ENCODE results near the gene ZNF565.

ZNF565 gene

DNA sequence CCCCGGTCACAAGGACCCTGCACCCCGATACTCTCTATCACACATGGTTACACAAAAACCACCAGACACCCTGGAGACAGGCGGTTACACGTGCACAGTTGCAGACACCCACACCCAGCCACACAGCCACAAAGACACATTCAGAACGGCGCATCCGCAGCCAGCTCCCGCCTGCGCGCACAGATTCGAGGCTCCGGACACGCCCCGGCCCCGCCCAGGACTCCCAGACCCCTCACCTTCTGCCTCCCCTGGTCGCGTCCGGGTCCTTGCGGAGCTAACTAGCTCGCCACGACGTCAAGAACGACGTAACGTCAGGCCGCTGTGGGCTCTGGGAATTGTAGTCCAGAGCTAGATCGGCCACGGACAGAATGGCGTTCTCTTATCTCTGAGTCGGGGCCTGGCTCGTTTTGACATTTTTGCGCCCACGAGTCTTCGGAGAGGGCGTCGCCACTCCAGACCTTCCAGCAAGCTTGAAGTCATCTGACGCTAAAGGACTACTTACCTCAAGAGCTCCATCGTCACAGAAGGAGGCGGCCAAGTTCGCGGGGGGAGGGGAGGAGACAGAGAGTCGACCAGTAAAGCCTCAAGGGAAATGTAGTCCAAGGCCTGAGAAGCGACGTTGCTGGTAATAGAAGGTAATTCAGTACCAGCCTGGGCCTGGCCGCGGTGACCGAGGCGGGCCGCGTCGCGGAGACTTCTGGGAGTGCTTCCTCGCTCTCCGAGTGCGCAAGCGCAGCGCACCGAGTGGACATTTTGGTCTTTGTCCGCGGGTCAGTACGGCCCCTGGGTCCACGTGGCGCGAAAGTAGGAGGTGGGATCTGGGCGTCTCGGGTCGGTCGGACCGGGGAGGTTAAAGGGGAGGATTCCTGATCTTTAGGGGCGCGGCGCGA is at the start of gene ZNF565, which contains the start of gene ZNF146:
TSS of gene ZNF565 (minus strand) at position 280 of the 890 bp plus-strand sequence. CDS start 12,680 bp downstream, outside the sequence.
TSS of gene ZNF146 (plus strand) at position 721 of the 890 bp plus-strand sequence. CDS start 21,335 bp downstream, outside the sequence.
- Histone ChIP-seq H3K4me1 (ENCODE audit: control insufficient read depth, insufficient read depth, low read length) (no peaks in the 10 kb centered on the region), H3K4me3 (ENCODE audit: low read depth, low read length) (peak within 1 kb of the TSS; percentile 72), H3K27me3 (ENCODE audit: control insufficient read depth, insufficient read depth, low read length) (no peaks in the 10 kb centered on the region), H3K36me3 (ENCODE audit: control insufficient read depth, insufficient read depth, low read length) (peaks cover 9% of the 10 kb centered on the region), H3K9ac (ENCODE audit: low read depth, low read length) (peak within 1 kb of the TSS; percentile 97), H3K9me3 (ENCODE audit: control insufficient read depth, insufficient read depth, low read length) (no peaks in the 10 kb centered on the region)

DNA sequence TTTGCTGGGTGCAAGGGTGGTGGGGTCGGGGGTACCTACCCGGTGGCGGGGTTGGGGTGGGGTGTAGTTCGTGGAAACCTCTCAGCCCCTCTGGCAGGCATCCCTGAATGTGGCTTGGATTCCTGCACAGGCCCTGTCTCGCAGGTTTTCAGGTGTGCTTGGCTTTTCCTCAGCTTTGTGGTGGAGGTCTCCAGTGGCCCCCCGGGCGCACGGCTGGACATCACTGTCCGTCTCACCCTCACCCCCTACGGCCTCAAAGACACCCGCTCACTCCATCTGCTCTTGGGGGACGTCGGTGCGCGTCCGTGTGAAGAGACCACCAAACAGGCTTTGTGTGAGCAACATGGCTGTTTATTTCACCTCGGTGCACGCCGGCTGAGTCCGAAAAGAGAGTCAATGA is 44.7 kb upstream of the ZNF565 start:
- Histone ChIP-seq H3K27me3 (ENCODE audit: control insufficient read depth, insufficient read depth, low read length) (no peaks in the 10 kb centered on the region), H3K9ac (ENCODE audit: low read depth, low read length) (no peak overlapping the region), H3K4me1 (ENCODE audit: control insufficient read depth, insufficient read depth, low read length) (no peaks in the 10 kb centered on the region), H3K4me3 (ENCODE audit: low read depth, low read length) (no peak overlapping the region), H3K36me3 (ENCODE audit: control insufficient read depth, insufficient read depth, low read length) (no peaks in the 10 kb centered on the region), H3K9me3 (ENCODE audit: control insufficient read depth, insufficient read depth, low read length) (no peaks in the 10 kb centered on the region)

DNA sequence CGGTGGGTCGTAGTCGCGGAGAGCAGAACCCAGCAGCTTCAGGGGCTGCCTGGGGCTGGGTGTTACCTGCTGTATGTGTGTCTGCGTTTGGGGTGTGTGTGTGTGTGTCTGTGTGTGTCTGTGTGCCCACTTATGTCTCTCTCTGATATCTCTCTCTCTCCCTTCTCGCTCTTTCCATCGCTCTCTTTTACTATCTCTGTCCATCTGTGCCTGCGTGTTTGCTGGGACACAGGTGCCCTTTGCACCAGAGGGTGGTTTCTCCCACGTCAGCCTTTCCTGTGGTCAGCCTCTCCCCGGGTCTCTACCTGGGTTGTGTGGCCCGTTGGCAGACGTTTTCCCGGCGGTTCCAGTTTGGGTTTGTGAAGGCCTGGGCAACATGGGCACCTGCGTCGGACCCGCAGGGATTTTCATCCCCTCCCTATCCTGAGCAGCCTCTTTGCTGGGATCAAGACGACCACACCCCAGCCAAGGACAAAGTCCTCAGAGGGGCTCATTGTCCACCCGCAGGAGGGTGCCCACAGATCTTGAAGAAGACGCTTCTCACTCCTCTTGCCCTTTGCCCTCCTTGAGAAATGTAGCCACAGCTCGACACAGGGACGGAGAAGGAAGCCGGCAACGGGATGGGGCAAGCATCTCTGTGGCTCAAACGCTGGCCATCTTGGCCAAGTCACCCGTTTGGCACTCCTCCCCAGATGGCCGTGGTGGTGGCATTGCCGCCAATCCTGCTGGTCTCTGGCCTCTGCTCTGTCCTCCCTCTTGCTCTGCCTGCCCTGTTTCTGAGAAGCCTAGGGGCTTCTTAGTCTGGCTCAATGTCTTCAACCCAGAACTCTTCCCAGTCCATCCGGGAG is 43.8 kb upstream of the ZNF565 start:
- Histone ChIP-seq H3K36me3 (ENCODE audit: control insufficient read depth, insufficient read depth, low read length) (no peaks in the 10 kb centered on the region), H3K9me3 (ENCODE audit: control insufficient read depth, insufficient read depth, low read length) (no peaks in the 10 kb centered on the region), H3K4me1 (ENCODE audit: control insufficient read depth, insufficient read depth, low read length) (no peaks in the 10 kb centered on the region), H3K27me3 (ENCODE audit: control insufficient read depth, insufficient read depth, low read length) (no peaks in the 10 kb centered on the region), H3K9ac (ENCODE audit: low read depth, low read length) (no peak overlapping the region), H3K4me3 (ENCODE audit: low read depth, low read length) (no peak overlapping the region)

DNA sequence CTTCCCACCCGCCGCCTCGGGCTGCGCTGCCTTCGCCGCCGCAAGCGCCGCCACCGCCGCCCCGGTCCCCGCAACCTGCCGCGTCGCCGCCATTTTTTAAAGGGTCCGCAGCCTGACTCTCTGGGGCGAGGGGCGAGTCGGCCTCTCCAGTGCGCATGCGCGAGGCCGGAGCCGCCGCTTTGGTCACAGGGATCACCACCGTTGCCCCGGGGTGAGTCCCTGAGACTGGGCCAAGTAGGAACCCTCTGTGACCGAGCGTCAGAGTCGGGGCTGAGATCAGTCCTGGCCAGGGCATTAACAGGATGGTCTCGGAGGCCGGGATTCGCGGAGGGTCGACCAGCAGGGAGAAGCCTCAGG is 43.0 kb upstream of the ZNF565 start:
- Histone ChIP-seq H3K9ac (ENCODE audit: low read depth, low read length) (no peak overlapping the region), H3K4me3 (ENCODE audit: low read depth, low read length) (no peak overlapping the region), H3K27me3 (ENCODE audit: control insufficient read depth, insufficient read depth, low read length) (no peaks in the 10 kb centered on the region), H3K36me3 (ENCODE audit: control insufficient read depth, insufficient read depth, low read length) (no peaks in the 10 kb centered on the region), H3K9me3 (ENCODE audit: control insufficient read depth, insufficient read depth, low read length) (no peaks in the 10 kb centered on the region), H3K4me1 (ENCODE audit: control insufficient read depth, insufficient read depth, low read length) (no peaks in the 10 kb centered on the region)

DNA sequence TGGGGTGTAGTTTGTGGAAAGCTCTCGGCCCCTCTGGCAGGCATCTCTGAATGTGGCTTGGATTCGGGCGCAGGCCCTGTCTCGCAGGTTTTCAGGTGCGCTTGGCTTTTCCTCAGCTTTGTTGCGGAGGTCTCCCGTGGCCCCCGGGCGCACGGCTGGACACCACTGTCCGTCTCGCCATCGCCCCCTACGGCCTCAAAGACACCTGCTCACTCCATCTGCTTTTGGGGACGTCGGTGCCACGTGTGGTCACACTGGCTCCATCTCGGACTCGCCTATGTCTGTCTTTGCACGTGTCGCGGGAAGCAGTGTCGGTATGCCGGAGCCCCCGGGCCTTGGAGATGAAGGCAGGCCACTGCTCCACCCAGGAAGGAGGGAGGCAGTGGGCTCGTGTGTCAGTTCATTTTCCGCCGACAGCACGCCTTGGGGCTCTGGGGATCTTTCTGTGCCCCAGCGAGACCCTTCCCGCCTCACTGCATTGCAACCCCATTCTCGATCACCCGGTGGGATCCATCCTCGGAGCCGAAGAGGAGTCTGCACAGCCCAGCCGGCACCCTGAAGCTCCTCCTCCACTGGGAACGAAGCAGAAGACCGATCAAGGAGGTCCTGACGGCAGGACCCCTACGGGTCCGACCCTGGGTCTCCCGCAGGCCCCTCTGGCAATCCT is 42.5 kb upstream of the ZNF565 start:
- no peaks in the 10 kb centered on the region for H3K27me3 ChIP-seq (ENCODE audit: control insufficient read depth, insufficient read depth, low read length)
- H3K9me3 ChIP-seq (ENCODE audit: control insufficient read depth, insufficient read depth, low read length) = no peaks in the 10 kb centered on the region
- H3K36me3 ChIP-seq (ENCODE audit: control insufficient read depth, insufficient read depth, low read length) = no peaks in the 10 kb centered on the region
- no peak overlapping the region for H3K9ac ChIP-seq (ENCODE audit: low read depth, low read length)
- H3K4me3 ChIP-seq (ENCODE audit: low read depth, low read length) = no peak overlapping the region
- no peaks in the 10 kb centered on the region for H3K4me1 ChIP-seq (ENCODE audit: control insufficient read depth, insufficient read depth, low read length)

DNA sequence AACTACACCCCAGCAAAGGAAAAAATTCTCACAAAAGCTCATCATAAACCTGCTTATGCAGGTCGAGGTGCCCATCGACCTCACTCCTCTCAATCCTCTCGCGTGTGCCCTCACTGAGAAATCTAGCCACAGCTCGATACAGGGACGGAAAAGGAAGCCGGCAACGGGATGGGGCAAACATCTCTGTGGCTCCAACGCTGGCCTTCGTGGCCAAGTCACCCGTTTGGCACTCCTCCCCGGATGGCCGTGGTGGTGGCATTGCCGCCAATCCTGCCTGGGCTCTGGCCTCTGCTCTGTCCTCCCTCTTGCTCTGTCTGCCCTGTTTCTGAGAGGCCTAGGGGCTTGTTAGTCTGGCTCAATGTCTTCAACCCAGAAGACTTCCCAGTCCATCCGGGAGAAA is 41.6 kb upstream of the ZNF565 start:
- no peaks in the 10 kb centered on the region for H3K27me3 ChIP-seq (ENCODE audit: control insufficient read depth, insufficient read depth, low read length)
- H3K36me3 ChIP-seq (ENCODE audit: control insufficient read depth, insufficient read depth, low read length) = no peaks in the 10 kb centered on the region
- H3K9me3 ChIP-seq (ENCODE audit: control insufficient read depth, insufficient read depth, low read length) = no peaks in the 10 kb centered on the region
- H3K9ac ChIP-seq (ENCODE audit: low read depth, low read length) = no peak overlapping the region
- H3K4me3 ChIP-seq (ENCODE audit: low read depth, low read length) = no peak overlapping the region
- H3K4me1 ChIP-seq (ENCODE audit: control insufficient read depth, insufficient read depth, low read length) = no peaks in the 10 kb centered on the region

DNA sequence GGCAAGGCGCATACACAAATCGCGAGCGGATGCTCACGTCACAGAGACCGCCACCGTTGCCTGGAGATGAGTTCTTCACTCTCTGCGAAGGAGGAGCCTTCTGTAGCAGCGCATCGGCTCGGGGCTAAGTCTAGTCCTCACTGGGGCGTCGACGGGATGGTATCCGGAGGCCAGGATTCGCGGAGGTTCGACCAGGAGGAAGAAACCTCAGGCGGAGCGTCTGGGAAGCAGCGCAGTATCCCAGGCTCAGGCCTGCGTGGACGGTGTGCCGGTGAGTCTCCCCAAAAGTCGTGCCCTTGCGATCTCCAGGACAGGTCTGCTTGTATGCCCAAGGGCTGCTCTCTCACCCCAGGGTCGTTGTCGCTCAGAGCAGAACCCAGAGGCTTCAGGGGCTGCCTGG is 40.9 kb upstream of the ZNF565 start:
- H3K27me3 ChIP-seq (ENCODE audit: control insufficient read depth, insufficient read depth, low read length) = no peaks in the 10 kb centered on the region
- H3K4me1 ChIP-seq (ENCODE audit: control insufficient read depth, insufficient read depth, low read length) = no peaks in the 10 kb centered on the region
- no peaks in the 10 kb centered on the region for H3K36me3 ChIP-seq (ENCODE audit: control insufficient read depth, insufficient read depth, low read length)
- no peaks in the 10 kb centered on the region for H3K9me3 ChIP-seq (ENCODE audit: control insufficient read depth, insufficient read depth, low read length)
- no peak overlapping the region for H3K9ac ChIP-seq (ENCODE audit: low read depth, low read length)
- no peak overlapping the region for H3K4me3 ChIP-seq (ENCODE audit: low read depth, low read length)

DNA sequence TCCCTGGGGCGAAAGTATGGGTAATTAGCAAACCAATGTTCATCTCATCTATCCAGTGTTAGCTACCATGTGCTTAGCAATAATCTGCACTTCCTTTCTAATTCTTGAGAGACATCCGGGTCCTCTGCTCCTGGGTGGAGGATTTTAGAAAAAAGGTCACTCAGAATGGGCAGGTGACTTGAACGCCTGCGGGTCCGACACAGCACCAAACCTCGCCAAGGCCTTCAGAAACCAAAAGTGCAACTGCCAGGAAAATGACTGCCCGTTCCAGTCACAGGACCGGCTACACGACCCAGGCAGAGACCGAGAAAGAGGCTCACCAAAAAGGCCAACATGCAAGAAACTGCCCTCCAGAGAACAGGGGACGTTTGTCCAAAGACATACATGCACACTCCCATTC is 40.4 kb upstream of the ZNF565 start:
- H3K4me3 ChIP-seq (ENCODE audit: low read depth, low read length) = no peak overlapping the region
- H3K27me3 ChIP-seq (ENCODE audit: control insufficient read depth, insufficient read depth, low read length) = no peaks in the 10 kb centered on the region
- no peaks in the 10 kb centered on the region for H3K9me3 ChIP-seq (ENCODE audit: control insufficient read depth, insufficient read depth, low read length)
- no peaks in the 10 kb centered on the region for H3K36me3 ChIP-seq (ENCODE audit: control insufficient read depth, insufficient read depth, low read length)
- H3K4me1 ChIP-seq (ENCODE audit: control insufficient read depth, insufficient read depth, low read length) = no peaks in the 10 kb centered on the region
- H3K9ac ChIP-seq (ENCODE audit: low read depth, low read length) = no peak overlapping the region

DNA sequence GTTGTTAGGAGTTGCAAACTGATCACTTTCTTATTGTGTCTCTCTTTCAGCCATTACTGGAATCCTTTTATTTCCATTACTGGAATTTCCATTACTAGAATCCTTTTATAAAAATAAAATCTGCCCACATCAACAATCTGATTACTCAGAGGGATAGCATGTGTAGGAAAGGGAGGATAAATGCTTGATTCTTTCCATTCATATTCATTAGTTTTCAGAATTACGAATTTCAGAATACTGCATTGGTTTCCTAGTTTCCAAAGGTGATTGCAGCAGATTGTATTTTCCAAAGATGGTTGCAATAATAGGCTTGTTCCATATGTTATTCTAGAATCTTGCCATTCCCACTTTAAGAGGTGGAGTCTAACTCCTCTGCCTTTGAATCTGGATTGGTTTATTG is 37.6 kb upstream of the ZNF565 start:
- Histone ChIP-seq H3K4me1 (ENCODE audit: control insufficient read depth, insufficient read depth, low read length) (peaks cover 4% of the 10 kb centered on the region), H3K27me3 (ENCODE audit: control insufficient read depth, insufficient read depth, low read length) (no peaks in the 10 kb centered on the region), H3K4me3 (ENCODE audit: low read depth, low read length) (no peak overlapping the region), H3K9ac (ENCODE audit: low read depth, low read length) (no peak overlapping the region), H3K36me3 (ENCODE audit: control insufficient read depth, insufficient read depth, low read length) (no peaks in the 10 kb centered on the region), H3K9me3 (ENCODE audit: control insufficient read depth, insufficient read depth, low read length) (no peaks in the 10 kb centered on the region)

DNA sequence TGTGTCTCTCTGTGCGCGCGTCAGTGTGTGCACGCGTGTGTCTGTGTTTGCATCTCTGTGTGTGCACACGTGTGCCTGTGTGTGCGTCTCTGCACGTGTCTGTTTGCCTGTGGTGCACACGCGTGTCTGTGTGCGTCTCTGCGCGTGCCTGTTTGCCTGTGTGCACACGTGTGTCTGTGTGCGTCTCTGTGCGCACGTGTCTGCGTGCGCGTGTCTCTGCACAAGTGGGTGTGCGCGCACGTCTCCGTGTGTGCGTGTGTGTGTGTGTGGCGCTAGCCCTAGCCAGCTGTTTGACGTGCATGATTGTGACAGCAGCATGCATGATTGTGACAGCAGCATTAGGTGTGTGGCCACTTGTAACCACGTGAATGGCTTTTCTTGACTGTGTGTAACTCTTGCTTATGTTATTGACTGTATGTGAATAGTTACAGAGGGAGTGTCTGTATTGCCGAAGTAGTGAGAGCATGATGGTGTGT is 31.6 kb upstream of the ZNF565 start:
- Histone ChIP-seq H3K36me3 (ENCODE audit: control insufficient read depth, insufficient read depth, low read length) (no peaks in the 10 kb centered on the region), H3K9me3 (ENCODE audit: control insufficient read depth, insufficient read depth, low read length) (no peaks in the 10 kb centered on the region), H3K27me3 (ENCODE audit: control insufficient read depth, insufficient read depth, low read length) (no peaks in the 10 kb centered on the region), H3K4me1 (ENCODE audit: control insufficient read depth, insufficient read depth, low read length) (peaks cover 15% of the 10 kb centered on the region), H3K4me3 (ENCODE audit: low read depth, low read length) (peak overlapping the region; percentile 51), H3K9ac (ENCODE audit: low read depth, low read length) (no peak overlapping the region)

DNA sequence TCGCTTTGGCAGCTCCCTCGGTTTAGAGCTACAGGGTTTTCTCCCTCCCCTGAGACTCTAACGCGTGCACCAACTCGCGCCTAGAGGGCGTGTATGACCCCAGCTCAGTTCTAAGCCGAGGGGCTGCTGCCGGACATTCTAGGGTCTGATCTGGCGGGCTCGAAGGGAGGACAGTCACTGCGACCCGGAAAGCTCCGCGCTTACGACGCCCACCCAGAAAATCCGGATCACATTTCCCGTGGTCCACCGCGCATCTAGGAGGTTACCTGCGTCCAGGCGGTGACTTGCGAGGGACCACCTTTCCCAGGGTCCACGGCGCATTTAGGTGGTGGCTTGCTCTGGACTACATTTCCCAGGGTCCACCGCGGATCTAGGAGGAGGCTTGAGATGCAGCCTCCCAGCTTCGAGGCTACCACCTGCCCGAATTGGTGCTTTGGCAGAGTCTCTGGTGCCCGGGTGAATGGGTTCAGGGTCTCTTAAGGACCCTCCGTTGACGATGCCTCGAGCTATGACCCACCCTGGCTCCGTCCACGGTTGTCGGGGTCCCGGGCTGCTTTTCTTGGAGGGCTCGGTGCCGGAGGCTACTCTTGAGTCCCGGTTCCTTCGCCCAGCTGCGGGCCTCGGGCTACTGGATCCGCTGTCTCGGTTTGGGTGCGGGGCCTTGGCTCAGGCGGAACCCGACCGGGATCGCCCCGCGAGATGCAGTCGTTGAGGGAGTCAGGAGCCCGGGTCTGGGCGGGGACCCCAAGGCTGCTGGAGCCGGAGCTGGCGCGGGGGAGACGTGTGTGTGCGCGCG is 30.9 kb upstream of the ZNF565 start:
- Histone ChIP-seq H3K9me3 (ENCODE audit: control insufficient read depth, insufficient read depth, low read length) (no peaks in the 10 kb centered on the region), H3K9ac (ENCODE audit: low read depth, low read length) (peak overlapping the region; percentile 60), H3K4me3 (ENCODE audit: low read depth, low read length) (peak overlapping the region; percentile 51), H3K36me3 (ENCODE audit: control insufficient read depth, insufficient read depth, low read length) (no peaks in the 10 kb centered on the region), H3K27me3 (ENCODE audit: control insufficient read depth, insufficient read depth, low read length) (no peaks in the 10 kb centered on the region), H3K4me1 (ENCODE audit: control insufficient read depth, insufficient read depth, low read length) (peaks cover 15% of the 10 kb centered on the region)

All from iPS-15b (cell line).